Thyroid gland (tissue), 4 donors: ENCODE measurements around the gene NHERF2.

Source experiments
- POLR2A ChIP-seq, 2 donors: fragments of 450-650 bp; IDR thresholded peaks; one replicate each; pipeline ENCODE4 v1.6.1; 2017; ENCODE audit warnings: antibody characterized with exemption in 2 of 2, mild to moderate bottlenecking in 2 of 2, moderate library complexity in 1 of 2
- TF ChIP-seq, protein P1 (sequence below), 6 experiments: fragments of 200-600 bp in 3 of 6; fragments of 450-650 bp in 3 of 6; sonication (generic) in 3 of 6; IDR thresholded peaks; one replicate each; pipeline ENCODE4 v1.5.1; 2016 to 2019; ENCODE audit warnings: antibody characterized with exemption in 6 of 6, mild to moderate bottlenecking in 2 of 6, inconsistent platforms in 1 of 6, moderate library complexity in 1 of 6

DNA sequence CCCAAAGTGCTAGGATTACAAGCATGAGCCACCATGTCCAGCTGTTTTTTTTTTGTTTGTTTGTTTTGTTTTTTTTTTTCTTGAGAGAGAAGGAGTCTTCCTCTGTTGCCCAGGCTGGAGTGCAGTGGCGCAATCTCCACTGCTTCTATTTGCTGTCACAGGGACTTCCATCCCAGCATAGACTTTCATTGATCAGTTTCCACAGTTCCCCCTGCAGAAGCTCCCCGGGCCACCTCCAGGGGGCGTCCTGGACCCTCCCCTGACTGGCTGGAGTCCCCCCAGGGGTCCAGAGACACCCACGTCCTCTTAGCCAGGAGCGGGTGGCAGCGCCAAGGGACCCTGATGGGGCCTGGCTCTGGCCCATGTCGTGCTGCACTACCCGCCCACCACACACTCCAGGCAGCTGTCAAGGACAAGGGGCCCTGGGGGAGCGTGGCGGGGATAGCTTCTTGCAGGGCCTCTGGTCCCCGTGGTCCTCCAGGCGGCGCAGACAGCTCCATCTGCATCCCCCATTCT lies 10.2 kb upstream of the NHERF2 start:
- no peak for TF ChIP-seq POLR2A (IDR thresholded peaks at IDR 0.05)
- TF ChIP-seq, protein P1, sequence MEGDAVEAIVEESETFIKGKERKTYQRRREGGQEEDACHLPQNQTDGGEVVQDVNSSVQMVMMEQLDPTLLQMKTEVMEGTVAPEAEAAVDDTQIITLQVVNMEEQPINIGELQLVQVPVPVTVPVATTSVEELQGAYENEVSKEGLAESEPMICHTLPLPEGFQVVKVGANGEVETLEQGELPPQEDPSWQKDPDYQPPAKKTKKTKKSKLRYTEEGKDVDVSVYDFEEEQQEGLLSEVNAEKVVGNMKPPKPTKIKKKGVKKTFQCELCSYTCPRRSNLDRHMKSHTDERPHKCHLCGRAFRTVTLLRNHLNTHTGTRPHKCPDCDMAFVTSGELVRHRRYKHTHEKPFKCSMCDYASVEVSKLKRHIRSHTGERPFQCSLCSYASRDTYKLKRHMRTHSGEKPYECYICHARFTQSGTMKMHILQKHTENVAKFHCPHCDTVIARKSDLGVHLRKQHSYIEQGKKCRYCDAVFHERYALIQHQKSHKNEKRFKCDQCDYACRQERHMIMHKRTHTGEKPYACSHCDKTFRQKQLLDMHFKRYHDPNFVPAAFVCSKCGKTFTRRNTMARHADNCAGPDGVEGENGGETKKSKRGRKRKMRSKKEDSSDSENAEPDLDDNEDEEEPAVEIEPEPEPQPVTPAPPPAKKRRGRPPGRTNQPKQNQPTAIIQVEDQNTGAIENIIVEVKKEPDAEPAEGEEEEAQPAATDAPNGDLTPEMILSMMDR (IDR thresholded peaks at IDR 0.05): peak in 1 of 6 experiments; percentile 13
